ENCODE results near the gene GON7.
"Not testable (repeated sequence)": the region's sequence is repeated elsewhere in the genome, so short reads cannot be mapped to it uniquely, and the experiment has no call there.

GON7 gene

GRCh38 chr14:93206793-93207467, at the start of gene GON7, which contains the start of gene UBR7:
Gene GON7 (minus strand): TSS chr14:93207065. CDS start chr14:93207037, 28 bp downstream.
Gene UBR7 (plus strand): TSS chr14:93207256. CDS start chr14:93207292, 36 bp downstream.
- peak; percentile 99 for DNase-seq

GRCh38 chr14:93249128-93249831, 42.4 kb upstream of the GON7 start:
- DNase-seq: no peak

GRCh38 chr14:93246534-93246933, 39.7 kb upstream of the GON7 start:
- DNase-seq: no peak

- DNase-seq: no peak
Observed at GRCh38 chr14:93245764-93246420, 39.0 kb upstream of the GON7 start.

- no peak for DNase-seq
Observed at GRCh38 chr14:93240678-93241000, 33.8 kb upstream of the GON7 start.

GRCh38 chr14:93239869-93240677, 33.2 kb upstream of the GON7 start:
- no peak for DNase-seq

- peak; percentile 1 for DNase-seq
Observed at GRCh38 chr14:93234798-93235197, 27.9 kb upstream of the GON7 start.

GRCh38 chr14:93233078-93233477, 26.2 kb upstream of the GON7 start:
- not testable (repeated sequence) for DNase-seq

GRCh38 chr14:93232159-93232558, 25.3 kb upstream of the GON7 start:
- no peak for DNase-seq

GRCh38 chr14:93231129-93231979, 24.5 kb upstream of the GON7 start:
- DNase-seq: peak; percentile 62

GRCh38 chr14:93230539-93230938, 23.7 kb upstream of the GON7 start:
- no peak for DNase-seq

GRCh38 chr14:93228550-93228949, 21.7 kb upstream of the GON7 start:
- DNase-seq: no peak

- DNase-seq: no peak
Observed at GRCh38 chr14:93223565-93223964, 16.7 kb upstream of the GON7 start.

- no peak for DNase-seq
Observed at GRCh38 chr14:93220509-93220908, 13.6 kb upstream of the GON7 start.

- peak; percentile 77 for DNase-seq
Observed at GRCh38 chr14:93219103-93219726, 12.3 kb upstream of the GON7 start.

- no peak for DNase-seq
Observed at GRCh38 chr14:93214598-93214997, 7.7 kb upstream of the GON7 start.

GRCh38 chr14:93212432-93212831, 5.6 kb upstream of the GON7 start:
- no peak for DNase-seq

GRCh38 chr14:93207468-93208308, 823 bp upstream of the GON7 start:
- DNase-seq: peak; percentile 25

GRCh38 chr14:93201155-93201704, 5.6 kb downstream of the GON7 start:
- DNase-seq: no peak

- no peak for DNase-seq
Observed at GRCh38 chr14:93200553-93200952, 6.3 kb downstream of the GON7 start.

All from COR-L47 (cell line).